Thyroid gland (tissue), 4 donors: ENCODE results near the gene AMZ1.

ENCODE experiments used
- POLR2A ChIP-seq, 2 donors: fragments of 450-650 bp; IDR thresholded peaks; one replicate each; pipeline ENCODE4 v1.6.1; 2017; ENCODE audit warnings: antibody characterized with exemption in 2 of 2, mild to moderate bottlenecking in 2 of 2, moderate library complexity in 1 of 2
- TF ChIP-seq, protein P1 (sequence below), 6 experiments: fragments of 200-600 bp in 3 of 6; fragments of 450-650 bp in 3 of 6; sonication (generic) in 3 of 6; IDR thresholded peaks; one replicate each; pipeline ENCODE4 v1.5.1; 2016 to 2019; ENCODE audit warnings: antibody characterized with exemption in 6 of 6, mild to moderate bottlenecking in 2 of 6, inconsistent platforms in 1 of 6, moderate library complexity in 1 of 6

DNA sequence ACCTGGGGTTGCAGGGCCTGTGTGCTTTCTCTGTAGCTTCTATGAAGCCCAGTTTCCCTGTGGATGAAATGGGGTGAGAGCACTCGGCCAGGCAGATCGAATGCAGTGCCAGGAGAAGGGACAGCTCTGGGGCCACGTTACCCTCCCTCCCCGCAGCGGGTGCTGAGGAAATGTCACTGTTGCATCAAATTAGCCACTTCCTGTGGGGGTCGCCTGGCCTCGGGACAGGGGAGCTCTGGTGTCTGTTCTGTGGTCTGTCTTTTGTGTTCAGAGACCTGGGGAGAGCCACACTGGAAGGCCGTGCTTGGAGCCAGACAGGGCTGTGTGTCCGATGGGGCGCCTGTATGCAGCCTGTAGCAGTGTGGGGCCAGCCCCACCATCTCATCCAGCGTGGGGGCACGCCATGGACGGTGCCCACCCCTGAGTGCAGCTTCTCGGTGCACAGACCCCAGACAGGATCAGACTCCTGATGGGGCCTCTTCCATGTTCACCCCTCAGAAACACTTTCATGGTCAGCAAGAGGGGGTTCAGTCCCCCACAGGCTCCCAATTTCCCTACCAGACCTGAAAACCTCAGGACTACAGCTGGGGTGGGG lies 42.6 kb upstream of the AMZ1 start:
- TF ChIP-seq, protein P1, sequence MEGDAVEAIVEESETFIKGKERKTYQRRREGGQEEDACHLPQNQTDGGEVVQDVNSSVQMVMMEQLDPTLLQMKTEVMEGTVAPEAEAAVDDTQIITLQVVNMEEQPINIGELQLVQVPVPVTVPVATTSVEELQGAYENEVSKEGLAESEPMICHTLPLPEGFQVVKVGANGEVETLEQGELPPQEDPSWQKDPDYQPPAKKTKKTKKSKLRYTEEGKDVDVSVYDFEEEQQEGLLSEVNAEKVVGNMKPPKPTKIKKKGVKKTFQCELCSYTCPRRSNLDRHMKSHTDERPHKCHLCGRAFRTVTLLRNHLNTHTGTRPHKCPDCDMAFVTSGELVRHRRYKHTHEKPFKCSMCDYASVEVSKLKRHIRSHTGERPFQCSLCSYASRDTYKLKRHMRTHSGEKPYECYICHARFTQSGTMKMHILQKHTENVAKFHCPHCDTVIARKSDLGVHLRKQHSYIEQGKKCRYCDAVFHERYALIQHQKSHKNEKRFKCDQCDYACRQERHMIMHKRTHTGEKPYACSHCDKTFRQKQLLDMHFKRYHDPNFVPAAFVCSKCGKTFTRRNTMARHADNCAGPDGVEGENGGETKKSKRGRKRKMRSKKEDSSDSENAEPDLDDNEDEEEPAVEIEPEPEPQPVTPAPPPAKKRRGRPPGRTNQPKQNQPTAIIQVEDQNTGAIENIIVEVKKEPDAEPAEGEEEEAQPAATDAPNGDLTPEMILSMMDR (IDR thresholded peaks at IDR 0.05), result no peak
- no peak for TF ChIP-seq POLR2A (IDR thresholded peaks at IDR 0.05)
